SK-N-SH treated with all-trans-retinoic acid at 6 μM for 48 hours (cell line): ENCODE measurements around the gene ROBO1.

ENCODE experiments used
- CREB5 ChIP-seq: fragments of 250-450 bp; sonication (Bioruptor Pico); IDR thresholded peaks from 2 replicates; pipeline ENCODE4 v1.5.1; 2020; ENCODE audit warnings: low read depth, mild to moderate bottlenecking, moderate library complexity
- GLIS3 ChIP-seq: fragments of 250-450 bp; sonication (Bioruptor Pico); IDR thresholded peaks from 2 replicates; pipeline ENCODE4 v1.5.0; 2020; ENCODE audit warnings: mild to moderate bottlenecking, moderate library complexity
- ISL1 ChIP-seq: fragments of 250-450 bp; sonication (Bioruptor Pico); IDR thresholded peaks from 2 replicates; pipeline ENCODE4 v2.1.2; 2022; ENCODE audit warnings: mild to moderate bottlenecking, moderate library complexity
- OSR1 ChIP-seq: fragments of 250-450 bp; sonication (Bioruptor Pico); IDR thresholded peaks from 2 replicates; pipeline ENCODE4 v1.8.0; 2022; ENCODE audit warnings: moderate library complexity, mild to moderate bottlenecking, inconsistent platforms
- PPARA ChIP-seq: fragments of 250-450 bp; sonication (Bioruptor Pico); IDR thresholded peaks from 2 replicates; pipeline ENCODE4 v1.5.0; 2020; ENCODE audit warnings: mild to moderate bottlenecking, borderline replicate concordance
- SNAI2 ChIP-seq: fragments of 250-450 bp; sonication (Bioruptor Pico); IDR thresholded peaks from 2 replicates; pipeline ENCODE4 v1.5.0; 2020; ENCODE audit warnings: mild to moderate bottlenecking, moderate library complexity
- ZC3H10 ChIP-seq: fragments of 250-450 bp; sonication (Bioruptor Pico); IDR thresholded peaks from 2 replicates; pipeline ENCODE4 v1.5.1; 2021; ENCODE audit warnings: mild to moderate bottlenecking, moderate library complexity
- ZFP30 ChIP-seq: fragments of 450-650 bp; formaldehyde crosslinking; IDR thresholded peaks from 2 replicates; pipeline ENCODE4 v1.5.0; 2022; ENCODE audit warnings: mild to moderate bottlenecking, moderate library complexity
- ZNF70 ChIP-seq: fragments of 450-650 bp; formaldehyde crosslinking; IDR thresholded peaks from 2 replicates; pipeline ENCODE4 v1.5.0; 2020; ENCODE audit warnings: mild to moderate bottlenecking, moderate library complexity
- TF ChIP-seq, protein P1 (sequence below): fragments of 250-450 bp; sonication (Bioruptor Pico); IDR thresholded peaks from 2 replicates; pipeline ENCODE4 v1.8.0; 2020; ENCODE audit warnings: mild to moderate bottlenecking, moderate library complexity, borderline replicate concordance

GRCh38 chr3:79019924-79020173 is 747.9 kb downstream of the ROBO1 start:
- TF ChIP-seq CREB5 (no peak), OSR1 (CRISPR knock-in tag) (no peak), ZNF70 (CRISPR knock-in tag) (no peak), ZFP30 (CRISPR knock-in tag) (no peak), GLIS3 (CRISPR knock-in tag) (no peak), PPARA (CRISPR knock-in tag) (no peak), ISL1 (CRISPR knock-in tag) (no peak), SNAI2 (CRISPR knock-in tag) (no peak), ZC3H10 (CRISPR knock-in tag) (no peak)
- TF ChIP-seq, protein P1, sequence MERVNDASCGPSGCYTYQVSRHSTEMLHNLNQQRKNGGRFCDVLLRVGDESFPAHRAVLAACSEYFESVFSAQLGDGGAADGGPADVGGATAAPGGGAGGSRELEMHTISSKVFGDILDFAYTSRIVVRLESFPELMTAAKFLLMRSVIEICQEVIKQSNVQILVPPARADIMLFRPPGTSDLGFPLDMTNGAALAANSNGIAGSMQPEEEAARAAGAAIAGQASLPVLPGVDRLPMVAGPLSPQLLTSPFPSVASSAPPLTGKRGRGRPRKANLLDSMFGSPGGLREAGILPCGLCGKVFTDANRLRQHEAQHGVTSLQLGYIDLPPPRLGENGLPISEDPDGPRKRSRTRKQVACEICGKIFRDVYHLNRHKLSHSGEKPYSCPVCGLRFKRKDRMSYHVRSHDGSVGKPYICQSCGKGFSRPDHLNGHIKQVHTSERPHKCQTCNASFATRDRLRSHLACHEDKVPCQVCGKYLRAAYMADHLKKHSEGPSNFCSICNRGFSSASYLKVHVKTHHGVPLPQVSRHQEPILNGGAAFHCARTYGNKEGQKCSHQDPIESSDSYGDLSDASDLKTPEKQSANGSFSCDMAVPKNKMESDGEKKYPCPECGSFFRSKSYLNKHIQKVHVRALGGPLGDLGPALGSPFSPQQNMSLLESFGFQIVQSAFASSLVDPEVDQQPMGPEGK (CRISPR knock-in tag): no peak
